Endodermal cell (in vitro differentiated cells): ENCODE data around the gene CYLD. TPM values are rescaled to one million over a fixed set of nuclear protein-coding genes. Genes with fewer than 3 reads are reported as not detected.

Experiments used
- DNase-seq: peaks from one replicate; pipeline ENCODE4 v3.0.0-alpha.2; 2017
- H3K27ac ChIP-seq: 2 replicates; pipeline ENCODE4 v1.5.1; 2013; ENCODE audit warnings: mild to moderate bottlenecking, low read depth, low read length, moderate library complexity
- H3K27me3 ChIP-seq: 2 replicates; pipeline ENCODE4 v1.6.1; 2013; ENCODE audit warnings: mild to moderate bottlenecking, low read length, moderate library complexity; ENCODE audit not compliant: insufficient read depth, control insufficient read depth, poor library complexity, severe bottlenecking
- H3K36me3 ChIP-seq: 2 replicates; pipeline ENCODE4 v1.7.0; 2013; ENCODE audit warnings: mild to moderate bottlenecking, low read length, moderate library complexity; ENCODE audit not compliant: control insufficient read depth, insufficient read depth
- H3K4me1 ChIP-seq: one replicate; pipeline ENCODE4 v1.7.0; 2013; ENCODE audit warnings: low read length; ENCODE audit not compliant: control insufficient read depth, insufficient read depth
- H3K4me3 ChIP-seq: 2 replicates; pipeline ENCODE4 v1.5.1; 2013; ENCODE audit warnings: mild to moderate bottlenecking, low read length, moderate library complexity
- H3K9ac ChIP-seq: 2 replicates; pipeline ENCODE4 v1.6.1; 2013; ENCODE audit warnings: mild to moderate bottlenecking, low read length, moderate library complexity; ENCODE audit not compliant: poor library complexity, severe bottlenecking; ENCODE audit errors: extremely low read depth
- H3K9me3 ChIP-seq: 2 replicates; pipeline ENCODE4 v1.6.1; 2013; ENCODE audit warnings: mild to moderate bottlenecking, low read length, moderate library complexity; ENCODE audit not compliant: control insufficient read depth
- H3K27ac Mint-ChIP-seq: 2 replicates; pipeline ENCODE4 v1.8.0; 2020; ENCODE audit warnings: mixed read lengths
- H3K27me3 Mint-ChIP-seq: 2 replicates; pipeline ENCODE4 v1.8.0; 2021; ENCODE audit warnings: mild to moderate bottlenecking, mixed read lengths; ENCODE audit not compliant: insufficient read depth
- H3K36me3 Mint-ChIP-seq: 2 replicates; pipeline ENCODE4 v1.8.0; 2020; ENCODE audit warnings: low read depth, mixed read lengths
- H3K4me1 Mint-ChIP-seq: 2 replicates; pipeline ENCODE4 v1.8.0; 2020; ENCODE audit warnings: mixed read lengths
- H3K4me3 Mint-ChIP-seq: 2 replicates; pipeline ENCODE4 v1.8.0; 2020; ENCODE audit warnings: mild to moderate bottlenecking, moderate library complexity, mixed read lengths
- H3K9me3 Mint-ChIP-seq: 2 replicates; pipeline ENCODE4 v1.8.0; 2020; ENCODE audit warnings: mild to moderate bottlenecking, mixed read lengths
- WGBS, 2 experiments: methylation state at CpG; one replicate each; pipeline versions ENCODE4 v1.1.5 to v1.1.7; 2013; ENCODE audit warnings: missing lambda C conversion rate in 2 of 2, mixed read lengths in 1 of 2; ENCODE audit not compliant: insufficient coverage in 1 of 2, insufficient read length in 1 of 2; 5-methylcytosine and 5-hydroxymethylcytosine counted together
- total RNA-seq, 2 donors: library from RNA; stranded (reverse); fragmentation: NEBNext Ultra II Directional in 1 of 2; extraction: Animal tissue kit (Norgen Biotek cat#: 25700) in 1 of 2; gene quantifications; 2 replicates in 1 of 2; 3 replicates in 1 of 2; pipeline ENCODE4 v1.2.1, GENCODE V29; 2021
- TF ChIP-seq, protein P1 (sequence below): fragments of 200-600 bp; sonication (generic); conservative IDR thresholded peaks from 2 replicates; pipeline ENCODE4 v1.5.0; 2021; ENCODE audit warnings: antibody characterized with exemption, mild to moderate bottlenecking

The CYLD gene
- total RNA-seq, 2 donors from 2014 or later: 12.7 TPM

DNA sequence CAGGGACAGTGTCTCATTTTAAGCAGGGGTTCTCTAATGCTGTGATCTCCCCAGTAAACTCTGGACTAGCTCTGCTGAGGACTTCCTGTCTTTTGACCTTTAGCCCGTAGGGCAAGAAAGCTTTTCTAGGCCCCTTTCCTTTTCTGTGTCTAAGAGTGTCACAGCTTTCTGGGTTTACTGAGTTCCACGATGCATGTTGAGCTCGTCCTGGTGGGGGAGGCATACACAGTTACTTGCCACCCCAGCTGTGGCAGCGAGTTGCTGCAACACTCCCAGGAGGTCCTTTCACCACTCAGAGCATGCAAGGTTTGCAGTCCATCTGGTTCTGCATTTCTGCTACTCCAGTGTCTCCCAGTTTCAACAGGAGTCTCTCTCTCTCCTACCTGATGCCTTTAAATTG, 24.8 kb upstream of the CYLD start:
- Mint-ChIP-seq H3K4me3 (no peak overlapping the region), H3K27me3 (no peaks in the 10 kb centered on the region), H3K9me3 (no peaks in the 10 kb centered on the region), H3K27ac (no peak overlapping the region), H3K36me3 (no peaks in the 10 kb centered on the region), H3K4me1 (peaks cover 26% of the 10 kb centered on the region)
- Histone ChIP-seq H3K36me3 (no peaks in the 10 kb centered on the region), H3K27me3 (no peaks in the 10 kb centered on the region), H3K9ac (no peak overlapping the region), H3K4me3 (no peak overlapping the region), H3K9me3 (no peaks in the 10 kb centered on the region), H3K4me1 (peaks cover 2% of the 10 kb centered on the region), H3K27ac (no peak overlapping the region)
- whole genome bisulfite sequencing, 2 experiments: 86 to 89% methylated on average over 3 to 4 of the region's 4 CpGs
- no peak for DNase-seq
- TF ChIP-seq, protein P1, sequence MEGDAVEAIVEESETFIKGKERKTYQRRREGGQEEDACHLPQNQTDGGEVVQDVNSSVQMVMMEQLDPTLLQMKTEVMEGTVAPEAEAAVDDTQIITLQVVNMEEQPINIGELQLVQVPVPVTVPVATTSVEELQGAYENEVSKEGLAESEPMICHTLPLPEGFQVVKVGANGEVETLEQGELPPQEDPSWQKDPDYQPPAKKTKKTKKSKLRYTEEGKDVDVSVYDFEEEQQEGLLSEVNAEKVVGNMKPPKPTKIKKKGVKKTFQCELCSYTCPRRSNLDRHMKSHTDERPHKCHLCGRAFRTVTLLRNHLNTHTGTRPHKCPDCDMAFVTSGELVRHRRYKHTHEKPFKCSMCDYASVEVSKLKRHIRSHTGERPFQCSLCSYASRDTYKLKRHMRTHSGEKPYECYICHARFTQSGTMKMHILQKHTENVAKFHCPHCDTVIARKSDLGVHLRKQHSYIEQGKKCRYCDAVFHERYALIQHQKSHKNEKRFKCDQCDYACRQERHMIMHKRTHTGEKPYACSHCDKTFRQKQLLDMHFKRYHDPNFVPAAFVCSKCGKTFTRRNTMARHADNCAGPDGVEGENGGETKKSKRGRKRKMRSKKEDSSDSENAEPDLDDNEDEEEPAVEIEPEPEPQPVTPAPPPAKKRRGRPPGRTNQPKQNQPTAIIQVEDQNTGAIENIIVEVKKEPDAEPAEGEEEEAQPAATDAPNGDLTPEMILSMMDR: no peak

DNA sequence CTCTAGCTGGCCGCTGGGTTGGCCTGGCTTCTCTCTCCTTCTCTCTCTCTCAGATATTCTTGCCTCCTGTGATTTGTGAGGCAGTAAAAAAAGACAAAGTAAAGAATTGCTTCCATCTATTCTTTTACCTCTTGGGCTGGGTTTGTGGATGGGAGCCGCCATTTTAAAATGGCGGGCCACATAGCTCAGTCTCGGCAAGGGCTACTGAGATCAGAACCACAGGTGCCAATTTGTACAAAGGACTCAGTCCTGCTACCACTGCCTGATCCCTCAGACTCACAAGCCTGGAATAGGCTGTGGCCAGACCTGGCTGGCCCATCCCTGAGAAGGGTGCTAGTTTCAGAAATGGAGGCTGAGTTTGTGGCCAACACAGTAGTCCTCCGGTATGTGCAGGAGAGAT, 24.4 kb upstream of the CYLD start:
- H3K4me1 Mint-ChIP-seq: peaks cover 23% of the 10 kb centered on the region
- no peak overlapping the region for H3K27ac ChIP-seq
- no peak overlapping the region for H3K9ac ChIP-seq
- 91 to 100% methylated on average over 1 to 5 of the region's 5 CpGs for WGBS, 2 experiments
- no peak overlapping the region for H3K27ac Mint-ChIP-seq
- TF ChIP-seq, protein P1: no peak
- peaks cover 2% of the 10 kb centered on the region for H3K4me1 ChIP-seq
- no peaks in the 10 kb centered on the region for H3K36me3 ChIP-seq
- no peaks in the 10 kb centered on the region for H3K27me3 ChIP-seq
- no peaks in the 10 kb centered on the region for H3K36me3 Mint-ChIP-seq
- DNase-seq: no peak
- H3K9me3 ChIP-seq: no peaks in the 10 kb centered on the region
- H3K27me3 Mint-ChIP-seq: no peaks in the 10 kb centered on the region
- no peak overlapping the region for H3K4me3 Mint-ChIP-seq
- no peak overlapping the region for H3K4me3 ChIP-seq
- H3K9me3 Mint-ChIP-seq: no peaks in the 10 kb centered on the region

DNA sequence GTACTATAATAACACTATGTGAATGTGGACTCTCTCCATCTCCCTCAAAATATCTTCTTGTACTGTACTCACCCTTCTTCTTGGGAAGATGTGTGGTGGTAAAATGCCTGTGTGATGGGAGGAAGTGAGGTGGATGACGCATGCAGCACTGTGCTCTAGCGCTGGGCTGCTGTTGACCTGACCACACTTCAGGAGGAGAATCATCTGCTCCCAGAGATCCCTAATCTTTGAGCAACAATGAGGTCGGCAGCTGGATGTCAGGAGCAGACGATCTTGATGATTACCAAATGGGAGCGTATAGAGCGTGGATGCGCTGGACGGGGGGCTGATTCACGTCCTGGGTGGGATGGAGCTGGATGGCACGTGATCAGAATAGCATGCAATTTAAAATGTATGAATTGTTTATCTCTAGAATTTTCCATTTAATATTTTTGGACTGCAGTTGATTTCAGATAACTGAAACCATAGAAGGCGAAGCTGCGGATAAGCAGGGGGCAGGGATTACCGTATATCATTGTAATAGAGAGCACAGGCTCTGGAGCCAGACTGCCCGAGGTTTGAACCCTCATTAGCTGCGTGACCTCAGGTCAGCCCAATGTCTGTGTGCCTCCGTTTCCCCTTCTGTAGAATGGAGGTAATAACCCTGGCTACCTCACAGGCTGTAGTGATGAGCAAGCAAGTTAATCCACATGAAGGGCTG, 23.7 kb upstream of the CYLD start:
- Histone ChIP-seq H3K9ac (no peak overlapping the region), H3K9me3 (no peaks in the 10 kb centered on the region), H3K4me3 (no peak overlapping the region), H3K27me3 (no peaks in the 10 kb centered on the region), H3K36me3 (no peaks in the 10 kb centered on the region), H3K27ac (no peak overlapping the region), H3K4me1 (peaks cover 2% of the 10 kb centered on the region)
- H3K4me3 Mint-ChIP-seq: no peak overlapping the region
- WGBS, 2 experiments: 90 to 94% methylated on average over 16 of the region's 16 CpGs
- H3K27me3 Mint-ChIP-seq: no peaks in the 10 kb centered on the region
- peaks cover 22% of the 10 kb centered on the region for H3K4me1 Mint-ChIP-seq
- H3K36me3 Mint-ChIP-seq: no peaks in the 10 kb centered on the region
- H3K9me3 Mint-ChIP-seq: no peaks in the 10 kb centered on the region
- TF ChIP-seq, protein P1: no peak
- no peak overlapping the region for H3K27ac Mint-ChIP-seq
- no peak for DNase-seq
